ENCODE measurements around the gene C1QL1. TPM values are rescaled to one million over a fixed set of nuclear protein-coding genes. Genes with fewer than 3 reads are reported as not detected.

Gene C1QL1
- total RNA-seq, 1 donor from 2014 or later = not detected

DNA sequence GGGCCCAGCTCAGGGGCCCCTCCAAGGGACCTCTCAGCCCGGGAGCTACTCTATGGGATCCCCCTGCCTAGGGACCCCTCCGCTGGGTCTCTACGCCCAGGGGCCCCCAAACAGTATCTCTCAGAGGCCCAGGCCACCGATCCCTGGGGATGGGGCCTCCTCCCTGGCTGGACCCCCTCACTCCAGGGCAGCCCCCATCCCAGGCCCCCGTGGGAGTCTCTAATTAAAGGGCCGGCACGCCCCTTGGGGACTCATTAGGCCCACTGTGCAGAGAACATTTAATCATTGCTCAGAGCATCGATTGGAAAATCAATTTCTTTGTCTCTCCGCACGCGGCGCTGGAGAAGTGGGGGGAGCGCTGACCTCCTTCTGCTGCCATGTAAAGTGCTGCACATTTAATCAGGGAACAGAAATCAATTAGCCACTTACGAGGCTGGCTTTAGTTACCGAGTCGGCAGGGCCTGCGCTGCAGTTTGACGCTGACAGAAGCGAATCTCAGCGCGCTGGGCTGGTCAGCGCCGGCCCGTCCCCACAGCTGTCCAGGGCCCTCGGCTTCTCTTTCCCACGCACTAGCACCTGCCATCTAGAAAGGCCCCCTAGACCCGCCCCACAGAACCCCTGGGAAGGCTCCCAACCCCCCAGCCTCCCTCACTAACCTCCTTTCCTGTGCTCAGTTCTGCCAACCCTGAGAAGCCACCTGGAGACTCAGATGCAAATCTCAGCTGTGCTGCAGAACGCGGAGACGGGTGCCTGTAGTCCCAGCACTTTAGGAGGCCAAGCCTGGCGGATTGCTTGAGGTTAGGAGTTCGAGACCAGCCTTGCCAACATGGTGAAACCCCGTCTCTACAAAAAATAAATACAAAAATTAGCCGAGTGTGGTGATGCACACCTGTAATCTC, 20.2 kb upstream of the C1QL1 start:
- Histone ChIP-seq H3K4me3 (no peak overlapping the region), H3K27me3 (ENCODE audit: low read depth) (peaks cover 34% of the 10 kb centered on the region), H3K4me1 (no peaks in the 10 kb centered on the region), H3K27ac (no peak overlapping the region), H3K9me3 (no peaks in the 10 kb centered on the region), H3K36me3 (no peaks in the 10 kb centered on the region)
- intact Hi-C loops (cut with DNase I) = no loop called here
- TF ChIP-seq, protein P1, sequence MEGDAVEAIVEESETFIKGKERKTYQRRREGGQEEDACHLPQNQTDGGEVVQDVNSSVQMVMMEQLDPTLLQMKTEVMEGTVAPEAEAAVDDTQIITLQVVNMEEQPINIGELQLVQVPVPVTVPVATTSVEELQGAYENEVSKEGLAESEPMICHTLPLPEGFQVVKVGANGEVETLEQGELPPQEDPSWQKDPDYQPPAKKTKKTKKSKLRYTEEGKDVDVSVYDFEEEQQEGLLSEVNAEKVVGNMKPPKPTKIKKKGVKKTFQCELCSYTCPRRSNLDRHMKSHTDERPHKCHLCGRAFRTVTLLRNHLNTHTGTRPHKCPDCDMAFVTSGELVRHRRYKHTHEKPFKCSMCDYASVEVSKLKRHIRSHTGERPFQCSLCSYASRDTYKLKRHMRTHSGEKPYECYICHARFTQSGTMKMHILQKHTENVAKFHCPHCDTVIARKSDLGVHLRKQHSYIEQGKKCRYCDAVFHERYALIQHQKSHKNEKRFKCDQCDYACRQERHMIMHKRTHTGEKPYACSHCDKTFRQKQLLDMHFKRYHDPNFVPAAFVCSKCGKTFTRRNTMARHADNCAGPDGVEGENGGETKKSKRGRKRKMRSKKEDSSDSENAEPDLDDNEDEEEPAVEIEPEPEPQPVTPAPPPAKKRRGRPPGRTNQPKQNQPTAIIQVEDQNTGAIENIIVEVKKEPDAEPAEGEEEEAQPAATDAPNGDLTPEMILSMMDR (IDR thresholded peaks at IDR 0.05) = no peak
- no peak for DNase-seq
- peak in 1 of 2 donors; percentile 25 for ATAC-seq

DNA sequence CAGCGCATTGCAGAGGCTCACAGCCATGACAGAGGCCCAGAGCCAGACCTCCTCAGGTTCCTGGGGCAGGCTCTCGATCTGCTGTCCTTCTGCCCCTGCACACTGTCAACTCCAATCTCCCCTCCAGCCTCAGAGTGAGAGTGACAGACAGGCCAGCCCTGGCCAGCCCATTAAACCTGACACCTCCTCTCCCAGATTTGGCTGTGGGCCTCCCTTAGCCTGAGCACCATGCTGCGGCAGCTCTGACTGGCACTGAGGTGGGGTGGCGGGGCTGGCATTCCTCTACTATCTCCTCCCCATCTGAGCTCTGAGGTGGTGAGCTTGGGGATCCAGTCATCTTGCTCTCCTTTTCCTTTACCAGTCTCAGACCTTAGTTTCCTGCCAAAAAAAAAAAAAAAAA, 15.5 kb upstream of the C1QL1 start:
- Histone ChIP-seq H3K4me1 (peaks cover 22% of the 10 kb centered on the region), H3K27me3 (ENCODE audit: low read depth) (peaks cover 28% of the 10 kb centered on the region), H3K27ac (no peak overlapping the region), H3K36me3 (no peaks in the 10 kb centered on the region), H3K9me3 (no peaks in the 10 kb centered on the region), H3K4me3 (no peak overlapping the region)
- TF ChIP-seq, protein P1 (IDR thresholded peaks at IDR 0.05) = no peak
- no peak for ATAC-seq
- intact Hi-C loops (cut with DNase I) = no loop called here
- no peak for DNase-seq

DNA sequence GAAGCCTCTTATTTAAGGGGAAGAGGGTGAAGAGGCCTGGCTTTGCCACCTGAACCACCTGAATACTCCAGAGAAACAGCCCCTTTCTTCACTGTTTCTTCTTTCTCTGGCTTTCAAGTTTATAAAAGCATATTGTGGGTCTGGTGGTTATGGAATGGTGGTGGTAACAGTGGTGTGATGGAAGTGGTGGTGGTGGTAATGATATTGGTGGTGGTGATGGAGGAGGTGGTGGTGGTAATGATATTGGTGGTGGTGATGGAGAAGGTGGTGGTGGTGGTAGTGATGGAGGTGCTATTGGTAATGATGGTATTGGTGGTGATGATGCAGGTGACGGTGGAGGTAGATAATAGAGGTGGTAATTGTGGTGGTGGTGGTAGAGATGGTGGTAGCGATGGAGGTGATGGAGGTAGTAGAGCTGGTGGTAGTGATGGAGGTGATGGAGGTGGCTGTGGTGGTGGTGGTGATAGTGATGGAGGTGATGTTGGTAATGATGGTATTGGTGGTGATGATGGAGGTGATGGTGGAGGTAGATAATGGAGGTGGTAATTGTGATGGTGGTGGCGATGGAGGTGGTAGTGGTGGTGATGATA, 14.1 kb upstream of the C1QL1 start:
- Histone ChIP-seq H3K9me3 (no peaks in the 10 kb centered on the region), H3K27me3 (ENCODE audit: low read depth) (peaks cover 26% of the 10 kb centered on the region), H3K4me1 (peaks cover 26% of the 10 kb centered on the region), H3K27ac (no peak overlapping the region), H3K36me3 (no peaks in the 10 kb centered on the region), H3K4me3 (no peak overlapping the region)
- no peak for DNase-seq
- no peak for ATAC-seq
- intact Hi-C loops (cut with DNase I) = no loop called here
- TF ChIP-seq, protein P1 (IDR thresholded peaks at IDR 0.05) = no peak

DNA sequence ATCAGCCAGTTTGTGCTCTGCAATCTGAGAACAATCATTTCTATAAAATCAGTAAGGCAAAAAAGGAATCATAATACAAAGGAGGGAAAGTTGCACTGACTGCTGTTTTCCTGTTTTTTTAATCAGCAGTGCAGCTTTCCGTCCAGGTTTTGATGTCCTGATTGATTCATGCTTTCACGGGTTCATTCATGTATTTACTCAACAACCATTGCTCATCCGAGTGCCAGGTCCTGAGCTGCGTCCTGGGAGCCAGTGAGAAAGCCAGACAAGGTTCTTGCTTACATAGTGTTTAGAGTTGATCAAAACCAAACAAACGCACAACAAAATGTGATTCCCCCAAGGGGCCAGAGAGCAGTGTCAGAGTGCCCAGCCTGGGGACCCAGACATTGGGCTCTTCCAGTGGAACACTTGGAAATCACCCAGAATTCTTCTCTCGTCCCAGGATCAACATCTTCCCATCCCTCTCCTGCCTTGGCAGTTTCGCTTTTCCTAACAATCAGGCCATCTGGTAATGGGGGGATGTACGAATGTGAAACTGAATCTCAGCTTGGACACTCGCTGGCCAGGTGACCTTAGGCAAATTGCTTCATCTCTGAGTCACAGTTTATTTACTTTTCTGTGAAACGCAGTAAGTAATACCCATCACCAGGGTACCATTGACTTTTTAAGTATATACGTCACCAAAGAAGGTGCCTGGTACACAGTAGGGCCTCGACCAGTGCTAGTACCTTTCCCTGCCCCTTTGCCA, 13.3 kb upstream of the C1QL1 start:
- intact Hi-C loops (cut with DNase I) = no loop called here
- no peak for DNase-seq
- TF ChIP-seq, protein P1 (IDR thresholded peaks at IDR 0.05) = no peak
- Histone ChIP-seq H3K4me3 (no peak overlapping the region), H3K27me3 (ENCODE audit: low read depth) (peaks cover 25% of the 10 kb centered on the region), H3K9me3 (no peaks in the 10 kb centered on the region), H3K27ac (no peak overlapping the region), H3K4me1 (peaks cover 26% of the 10 kb centered on the region), H3K36me3 (no peaks in the 10 kb centered on the region)
- peak in 1 of 2 donors; percentile 52 for ATAC-seq

DNA sequence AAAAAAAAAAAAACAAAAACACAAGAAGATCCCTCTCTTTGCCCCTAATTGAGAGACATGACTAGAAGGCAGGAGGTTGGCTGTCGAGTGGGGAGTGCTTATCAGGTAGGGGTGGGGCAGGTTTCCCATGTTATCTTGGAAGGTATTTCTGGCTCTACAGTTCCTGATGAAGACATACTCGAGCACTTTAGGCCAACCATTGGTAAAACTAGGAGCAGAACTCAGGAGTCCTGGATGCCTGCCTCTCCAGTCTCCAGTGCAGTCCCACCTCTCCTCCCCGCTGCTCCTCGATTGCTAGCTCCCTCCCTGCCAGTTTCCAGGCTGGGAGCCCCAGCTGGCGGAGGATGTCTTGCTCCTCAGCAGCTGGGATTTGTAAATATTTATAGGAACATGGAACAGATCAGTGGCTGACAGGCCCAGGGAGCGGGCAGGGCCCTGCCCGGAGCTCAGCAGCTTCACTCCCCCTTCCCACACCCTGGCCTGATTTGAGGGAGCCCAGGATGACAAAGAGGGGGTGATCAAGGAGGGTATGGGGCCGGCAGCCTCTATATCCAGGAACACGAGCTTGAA, 11.4 kb upstream of the C1QL1 start:
- Histone ChIP-seq H3K27ac (no peak overlapping the region), H3K4me1 (peaks cover 26% of the 10 kb centered on the region), H3K9me3 (no peaks in the 10 kb centered on the region), H3K36me3 (no peaks in the 10 kb centered on the region), H3K27me3 (ENCODE audit: low read depth) (peaks cover 39% of the 10 kb centered on the region), H3K4me3 (no peak overlapping the region)
- intact Hi-C loops (cut with DNase I) = no loop called here
- no peak for DNase-seq
- TF ChIP-seq, protein P1 (IDR thresholded peaks at IDR 0.05) = no peak
- ATAC-seq = peak; percentile 13 to 16

Data from lower lobe of right lung (tissue), 2 donors.